ENCODE measurements around the gene SH3BP2.

SH3BP2 gene

DNA sequence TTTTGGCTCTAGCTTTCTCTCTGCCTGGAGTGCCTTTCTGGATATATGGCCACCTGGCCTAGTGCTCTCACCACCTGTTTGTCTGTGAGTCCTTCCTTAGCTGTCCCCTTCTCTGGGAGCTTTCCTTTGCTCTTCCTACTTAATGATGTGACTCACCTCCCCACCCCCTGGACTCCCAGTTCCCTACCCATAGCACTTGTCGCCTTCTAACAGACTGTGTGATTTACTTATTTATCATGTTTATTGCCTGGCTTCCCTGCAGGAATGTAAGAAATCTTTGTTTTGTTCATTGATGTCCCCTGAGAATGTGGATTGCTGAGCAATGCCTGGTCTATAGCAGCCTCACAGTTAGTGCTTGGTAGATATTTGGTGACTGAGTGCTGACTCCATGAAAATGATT, 69.6 kb downstream of the SH3BP2 start:
- H3K4me3 ChIP-seq (ENCODE audit: low read depth, low read length), result no peak overlapping the region

DNA sequence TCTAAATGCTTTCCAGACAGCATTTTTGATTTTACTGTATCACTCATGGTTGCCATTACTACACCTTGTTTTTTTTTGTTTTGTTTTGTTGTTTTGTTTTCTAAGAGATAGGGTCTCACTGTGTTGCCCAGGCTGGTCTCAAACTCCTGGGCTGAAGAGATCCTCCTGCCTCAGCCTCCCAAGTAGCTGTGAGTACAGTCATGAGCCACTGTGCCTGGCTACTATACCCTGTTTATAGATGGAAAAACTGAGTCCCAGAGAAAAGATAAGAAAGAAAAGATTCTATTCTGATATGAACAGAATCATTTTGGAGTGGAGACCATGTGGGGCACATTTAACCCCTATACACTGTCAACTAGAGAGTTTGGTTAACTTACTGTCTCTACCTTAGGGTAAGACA, 70.8 kb downstream of the SH3BP2 start:
- no peak for DNase-seq (ENCODE audit: low read depth)
- H3K4me3 ChIP-seq (ENCODE audit: low read depth, low read length), result no peak overlapping the region
- TF ChIP-seq, protein P1, sequence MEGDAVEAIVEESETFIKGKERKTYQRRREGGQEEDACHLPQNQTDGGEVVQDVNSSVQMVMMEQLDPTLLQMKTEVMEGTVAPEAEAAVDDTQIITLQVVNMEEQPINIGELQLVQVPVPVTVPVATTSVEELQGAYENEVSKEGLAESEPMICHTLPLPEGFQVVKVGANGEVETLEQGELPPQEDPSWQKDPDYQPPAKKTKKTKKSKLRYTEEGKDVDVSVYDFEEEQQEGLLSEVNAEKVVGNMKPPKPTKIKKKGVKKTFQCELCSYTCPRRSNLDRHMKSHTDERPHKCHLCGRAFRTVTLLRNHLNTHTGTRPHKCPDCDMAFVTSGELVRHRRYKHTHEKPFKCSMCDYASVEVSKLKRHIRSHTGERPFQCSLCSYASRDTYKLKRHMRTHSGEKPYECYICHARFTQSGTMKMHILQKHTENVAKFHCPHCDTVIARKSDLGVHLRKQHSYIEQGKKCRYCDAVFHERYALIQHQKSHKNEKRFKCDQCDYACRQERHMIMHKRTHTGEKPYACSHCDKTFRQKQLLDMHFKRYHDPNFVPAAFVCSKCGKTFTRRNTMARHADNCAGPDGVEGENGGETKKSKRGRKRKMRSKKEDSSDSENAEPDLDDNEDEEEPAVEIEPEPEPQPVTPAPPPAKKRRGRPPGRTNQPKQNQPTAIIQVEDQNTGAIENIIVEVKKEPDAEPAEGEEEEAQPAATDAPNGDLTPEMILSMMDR (IDR thresholded peaks at IDR 0.05; ENCODE audit: insufficient read depth, low read depth, low read length, missing control alignments), result no peak

More for the DNA sequence above, 69.6 kb downstream of the SH3BP2 start:
- TF ChIP-seq, protein P1 (IDR thresholded peaks at IDR 0.05; ENCODE audit: insufficient read depth, low read depth, low read length, missing control alignments), result no peak
- DNase-seq (ENCODE audit: low read depth), result no peak

DNA sequence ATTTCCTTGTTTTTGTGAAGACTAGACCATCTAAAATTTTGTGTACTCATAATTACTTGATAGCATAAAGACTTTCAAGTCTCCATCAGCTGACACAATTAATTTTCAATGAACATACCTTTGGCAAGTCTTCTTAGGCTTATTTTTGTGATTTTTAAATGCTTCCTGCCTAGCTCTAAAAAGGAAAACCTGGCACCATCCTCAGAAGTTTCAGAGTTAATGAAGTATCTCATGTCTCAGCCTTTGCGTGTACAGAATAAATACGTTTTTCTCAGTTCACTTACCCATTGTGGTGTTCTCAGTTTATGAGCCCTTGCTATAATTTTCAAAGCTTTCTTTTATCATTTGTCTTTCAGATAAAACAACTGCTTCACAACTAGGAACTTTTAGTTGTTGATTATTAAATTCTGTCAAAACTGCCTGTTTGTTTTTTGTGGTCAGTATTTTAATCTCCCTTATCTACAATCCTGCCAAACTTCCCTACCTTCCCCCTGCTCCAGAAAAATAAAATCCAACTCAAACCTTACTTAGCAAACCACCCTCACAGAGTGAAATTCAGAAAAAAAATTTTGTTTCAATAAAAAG, 72.4 kb downstream of the SH3BP2 start:
- TF ChIP-seq, protein P1 (IDR thresholded peaks at IDR 0.05; ENCODE audit: insufficient read depth, low read depth, low read length, missing control alignments), result no peak
- no peak for DNase-seq (ENCODE audit: low read depth)
- H3K4me3 ChIP-seq (ENCODE audit: low read depth, low read length), result no peak overlapping the region

DNA sequence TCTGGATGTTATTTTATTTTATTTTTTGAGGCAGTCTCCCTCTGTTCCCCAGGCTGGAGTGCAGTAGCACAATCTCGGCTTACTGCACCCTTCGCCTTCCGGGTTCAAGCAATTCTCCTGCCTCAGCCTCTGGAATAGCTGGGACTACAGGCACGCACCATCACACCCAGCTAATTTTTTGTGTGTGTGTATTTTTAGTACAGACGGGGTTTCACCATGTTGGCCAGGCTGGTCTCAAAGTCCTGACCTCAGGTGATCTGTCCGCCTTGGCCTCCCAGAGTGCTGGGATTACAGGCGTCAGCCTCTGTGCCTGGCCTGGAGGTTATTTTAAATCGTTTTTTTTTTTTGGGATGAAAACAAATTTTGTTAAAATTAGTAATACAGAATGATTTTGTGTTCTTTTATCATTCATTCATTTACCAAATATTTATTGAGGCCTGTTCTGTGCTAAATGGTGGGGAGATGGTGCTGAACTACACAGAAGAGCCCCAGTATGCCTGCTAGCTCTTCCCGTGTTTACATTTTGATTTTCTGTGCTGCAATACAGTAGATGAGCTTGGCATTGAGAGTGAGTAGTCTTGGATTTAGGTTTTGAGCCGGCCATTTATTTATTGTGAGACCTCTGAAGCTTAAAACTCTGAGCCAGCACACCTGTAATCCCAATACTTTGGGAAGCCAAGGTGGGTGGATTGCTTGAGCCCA, 73.4 kb downstream of the SH3BP2 start:
- no peak for DNase-seq (ENCODE audit: low read depth)
- no peak overlapping the region for H3K4me3 ChIP-seq (ENCODE audit: low read depth, low read length)
- TF ChIP-seq, protein P1 (IDR thresholded peaks at IDR 0.05; ENCODE audit: insufficient read depth, low read depth, low read length, missing control alignments), result no peak

DNA sequence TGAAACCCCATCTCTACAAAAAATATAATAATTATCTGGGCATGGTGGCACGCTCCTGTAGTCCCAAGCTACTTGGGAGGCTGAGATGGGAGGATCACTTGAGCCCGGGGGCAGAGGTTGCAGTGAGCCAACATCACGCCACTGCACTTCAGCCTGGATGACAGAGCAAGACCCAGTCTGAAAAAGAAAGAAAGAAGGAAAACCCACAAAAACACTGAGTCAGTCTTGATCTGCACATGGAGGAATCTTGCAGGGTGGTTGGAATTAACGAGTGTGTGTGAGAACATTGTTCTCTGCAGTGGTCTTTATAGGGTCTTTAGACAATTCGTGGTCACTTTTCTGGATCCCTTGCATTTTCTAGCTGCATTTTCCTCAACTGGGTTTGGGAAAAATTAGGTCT, 74.0 kb downstream of the SH3BP2 start:
- DNase-seq (ENCODE audit: low read depth), result no peak
- no peak overlapping the region for H3K4me3 ChIP-seq (ENCODE audit: low read depth, low read length)
- TF ChIP-seq, protein P1 (IDR thresholded peaks at IDR 0.05; ENCODE audit: insufficient read depth, low read depth, low read length, missing control alignments), result no peak

DNA sequence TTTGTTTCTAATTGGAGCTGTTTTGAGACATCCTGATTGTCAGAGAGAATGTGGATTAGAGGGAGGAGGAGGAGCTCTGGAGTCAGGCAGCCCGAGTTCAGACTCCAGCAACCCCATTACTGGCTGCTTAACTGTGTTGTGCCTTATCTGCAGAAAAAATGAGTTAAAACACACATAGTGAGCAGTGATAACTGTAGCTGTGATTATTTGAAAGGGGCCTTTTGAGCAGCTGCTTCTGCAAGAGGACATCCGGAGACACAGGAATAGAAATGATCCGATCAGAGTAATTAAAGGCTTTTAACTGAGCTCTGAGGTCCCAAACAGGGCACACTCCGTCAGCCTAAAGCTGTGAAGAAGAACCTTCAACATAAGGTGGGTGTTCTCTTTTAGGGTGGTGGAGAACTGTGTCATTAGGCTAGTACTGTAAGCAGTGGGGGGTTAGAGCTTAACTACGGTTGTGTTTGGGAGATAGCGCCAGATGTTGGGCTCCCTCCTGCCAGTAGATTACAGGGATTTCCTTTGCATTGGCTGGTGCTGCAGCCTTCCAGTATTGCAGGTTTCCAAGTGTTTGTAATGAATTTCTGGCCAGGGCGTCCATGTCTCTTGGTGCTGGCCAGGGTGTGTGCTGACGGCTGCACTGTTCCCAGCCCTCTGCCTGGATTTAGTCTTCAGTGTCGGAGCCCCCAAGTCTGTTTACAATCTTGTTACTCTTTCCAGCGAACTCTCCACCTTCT, 75.0 kb downstream of the SH3BP2 start:
- no peak for DNase-seq (ENCODE audit: low read depth)
- no peak overlapping the region for H3K4me3 ChIP-seq (ENCODE audit: low read depth, low read length)
- TF ChIP-seq, protein P1 (IDR thresholded peaks at IDR 0.05; ENCODE audit: insufficient read depth, low read depth, low read length, missing control alignments), result no peak
